GM12878 (cell line): ENCODE results near the gene GABPB2. TPM values are rescaled to one million over a fixed set of nuclear protein-coding genes. Genes with fewer than 3 reads are reported as not detected.

ENCODE experiments used
- ATAC-seq: fragments of 200-7000 bp; cut with Tn5 transposase; 3 replicates; pipeline ENCODE4 v1.9.1; 2020; ENCODE audit warnings: mild to moderate bottlenecking, moderate library complexity
- BruUV-seq: library from RNA; stranded (reverse); fragments of 400-500 nt; replicated peaks from 2 replicates; lab custom pipeline; 2021; lab: Mats Ljungman, UMichigan
- CTCF ChIA-PET: fragments of 300-600 bp; sonication (Branson Sonifier 250); formaldehyde crosslinking; extraction: SDS; loops from one replicate; lab custom pipeline; 2021; ENCODE audit warnings: inconsistent platforms; lab: Yijun Ruan, JAX
- POLR2A ChIA-PET: fragments of 350-600 bp; formaldehyde crosslinking; extraction: SDS; loops from one replicate; lab custom pipeline; 2021; ENCODE audit warnings: inconsistent platforms; lab: Charles Lee
- RAD21 ChIA-PET: fragments of 300-600 bp; sonication (Branson Sonifier 250); formaldehyde crosslinking; loops from one replicate; lab custom pipeline; 2023; ENCODE audit warnings: antibody characterized with exemption; ENCODE audit not compliant: unreplicated experiment; lab: Charles Lee
- SMC1A ChIA-PET: fragments of 300-600 bp; sonication (Branson Sonifier 250); formaldehyde crosslinking; loops from one replicate; lab custom pipeline; 2023; ENCODE audit not compliant: unreplicated experiment, uncharacterized antibody; lab: Charles Lee
- DNase-seq: peaks from one replicate; pipeline ENCODE4 v3.0.0-alpha.2; 2011; ENCODE audit warnings: low read depth, low spot score
- FAIRE-seq: peaks from 3 replicates; lab custom pipeline; 2011; peaks lifted over from hg19 to GRCh38; lab: Jason Lieb, UNC
- H2AFZ ChIP-seq: 2 replicates; pipeline ENCODE4 v1.6.0; 2011; ENCODE audit warnings: low read depth, low read length, control low read depth; ENCODE audit not compliant: control insufficient read depth
- H3K27ac ChIP-seq: 2 replicates; pipeline ENCODE4 v1.5.1; 2011; ENCODE audit warnings: control low read depth; ENCODE audit not compliant: control insufficient read depth, insufficient read depth
- H3K27me3 ChIP-seq, 2 experiments: replicated peaks in 1 of 2; 2 replicates each; pipeline versions ENCODE4 v1.6.0 to v1.6.1; 2011; ENCODE audit warnings: low read length in 1 of 2; ENCODE audit not compliant: control insufficient read depth in 2 of 2, insufficient read depth in 2 of 2
- H3K36me3 ChIP-seq, 2 experiments: 2 replicates each; pipeline ENCODE4 v1.5.1; 2011; ENCODE audit warnings: low read length in 1 of 2; ENCODE audit not compliant: control insufficient read depth in 2 of 2, insufficient read depth in 2 of 2
- H3K4me1 ChIP-seq: 2 replicates; pipeline ENCODE4 v1.6.1; 2011; ENCODE audit warnings: mild to moderate bottlenecking, low read length, moderate library complexity, mixed read lengths; ENCODE audit not compliant: control insufficient read depth, insufficient read depth
- H3K4me2 ChIP-seq: 2 replicates; pipeline ENCODE4 v1.6.0; 2011; ENCODE audit warnings: control low read depth; ENCODE audit not compliant: control insufficient read depth, insufficient read depth
- H3K4me3 ChIP-seq: fragments of 200-600 bp; sonication (generic); 2 replicates; pipeline ENCODE4 v1.5.1; 2016
- H3K79me2 ChIP-seq: 2 replicates; pipeline ENCODE4 v1.6.0; 2011; ENCODE audit warnings: low read length; ENCODE audit not compliant: control insufficient read depth, insufficient read depth
- H3K9ac ChIP-seq: 2 replicates; pipeline ENCODE4 v1.8.0; 2011; ENCODE audit warnings: low read length, control low read depth, mixed read lengths; ENCODE audit not compliant: control insufficient read depth, insufficient read depth
- H3K9me3 ChIP-seq: replicated peaks from 3 replicates; pipeline ENCODE4 v1.5.1; 2011; ENCODE audit warnings: mild to moderate bottlenecking, low read length; ENCODE audit not compliant: control insufficient read depth, insufficient read depth
- H4K20me1 ChIP-seq: 2 replicates; pipeline ENCODE4 v1.6.0; 2011; ENCODE audit not compliant: control insufficient read depth, insufficient read depth
- BACH1 ChIP-seq: fragments of 450-650 bp; IDR thresholded peaks from 2 replicates; pipeline ENCODE4 v1.6.1; 2017; ENCODE audit warnings: mild to moderate bottlenecking, borderline replicate concordance
- BRCA1 ChIP-seq: IDR thresholded peaks from 2 replicates; pipeline ENCODE4 v1.6.1; 2011; ENCODE audit warnings: low read depth, low read length, improper control_type of control experiment
- FOXM1 ChIP-seq: IDR thresholded peaks from 2 replicates; pipeline ENCODE4 v1.6.1; 2012; ENCODE audit warnings: low read depth, mild to moderate bottlenecking, inconsistent platforms, low read length, moderate library complexity
- PAX8 ChIP-seq: fragments of 450-650 bp; IDR thresholded peaks from 2 replicates; pipeline ENCODE4 v1.6.1; 2017; ENCODE audit warnings: mild to moderate bottlenecking, moderate library complexity
- SREBF1 ChIP-seq: IDR thresholded peaks from 2 replicates; pipeline ENCODE4 v1.6.1; 2012; ENCODE audit warnings: mild to moderate bottlenecking, low read length
- STAT3 ChIP-seq: IDR thresholded peaks from 2 replicates; pipeline ENCODE4 v1.6.1; 2011; ENCODE audit warnings: low read depth, low read length, improper control_type of control experiment
- TAF1 ChIP-seq: IDR thresholded peaks from 2 replicates; pipeline ENCODE4 v1.6.1; 2011; ENCODE audit warnings: mild to moderate bottlenecking, low read depth, low read length, borderline replicate concordance
- ZBTB4 ChIP-seq: fragments of 450-650 bp; formaldehyde crosslinking; IDR thresholded peaks from 2 replicates; pipeline ENCODE4 v1.4.0; 2022; ENCODE audit warnings: mild to moderate bottlenecking, moderate library complexity
- WGBS: methylation state at CpG from one replicate; pipeline ENCODE4 v1.1.6; 2016; ENCODE audit warnings: low lambda C conversion rate; ENCODE audit not compliant: insufficient replicate concordance, insufficient coverage; ENCODE audit errors: missing lambda C conversion rate; 5-methylcytosine and 5-hydroxymethylcytosine counted together
- in situ Hi-C: fragments of 300-500 bp; cut with MboI; formaldehyde crosslinking; loops from 9 replicates; pipeline ENCODE4 v1.14.3; 2018; ENCODE audit warnings: mixed read lengths
- intact Hi-C: fragments of 100-400 bp; cut with micrococcal nuclease; formaldehyde crosslinking; loops from one replicate; pipeline ENCODE4 v1.14.2; 2022; ENCODE audit not compliant: unreplicated experiment
- polyA plus RNA-seq, 11 experiments: library from polyadenylated mRNA; depleted of rRNA in 4 of 11; unstranded in 6 of 11; stranded (reverse) in 5 of 11; fragments of >200 nt; fragmentation: Nextera tagmentation in 4 of 11; fragmentation: Illumina TruSeq in 1 of 11; extraction: Ambion mirVana in 4 of 11; extraction: Trizol in 1 of 11; gene quantifications; 1 replicate in 1 of 11; 2 replicates in 10 of 11; pipeline versions ENCODE4 v1.2.1 to v1.2.3, GENCODE V29; 2011 to 2016; ENCODE audit warnings: inconsistent platforms in 2 of 11, missing spikeins in 2 of 11, low read depth in 1 of 11
- total RNA-seq, 4 experiments: library from RNA; depleted of rRNA in 3 of 4; stranded (reverse); fragments of >200 nt in 3 of 4; fragmentation: Illumina TruSeq in 1 of 4; extraction: Trizol in 1 of 4; gene quantifications; 2 replicates each; pipeline versions ENCODE4 v1.2.1 to v1.2.3, GENCODE V29; 2013 to 2021
- TF ChIP-seq, protein P1 (sequence below): fragments of 450-650 bp; formaldehyde crosslinking; IDR thresholded peaks from 2 replicates; pipeline ENCODE4 v1.5.0; 2022; ENCODE audit warnings: mild to moderate bottlenecking, missing genetic modification characterization

Gene GABPB2
- total and polyA plus RNA-seq, 10 of the 15 experiments (the other 5 are each of a cell fraction or from before 2014, with no cell fraction given) = 2.3 to 10.5 (median 6.9) TPM

- H3K9ac ChIP-seq = no peak overlapping the region
- no peaks in the 10 kb centered on the region for H3K4me1 ChIP-seq
- no peak overlapping the region for H3K27ac ChIP-seq
- H3K4me3 ChIP-seq = no peak overlapping the region
- ChIA-PET SMC1A (no interaction called here), CTCF (interaction anchor here (0.6 to 1.1 kb wide), 3 partner anchors 11 to 28 kb away, joined by 3 to 5 read pairs (median 3); partner anchors contain the start of gene MINDY1), RAD21 (no interaction called here), POLR2A (interaction anchor here (0.5 kb wide), 1 partner anchor 149 kb away, joined by 4 read pairs; no protein-coding TSS in a partner anchor)
- 94% methylated on average over 3 of the region's 3 CpGs for whole genome bisulfite sequencing
- no peaks in the 10 kb centered on the region for H4K20me1 ChIP-seq
- no peaks in the 10 kb centered on the region for H3K9me3 ChIP-seq
- no peak for FAIRE-seq
- H3K27me3 ChIP-seq = no peaks in the 10 kb centered on the region
- no peak for DNase-seq
- H3K79me2 ChIP-seq = no peaks in the 10 kb centered on the region
- H3K36me3 ChIP-seq = peaks cover 2% of the 10 kb centered on the region in 2 experiments; a peak in 2 of 4 replicates
- H3K4me2 ChIP-seq = no peak overlapping the region
- in situ Hi-C loops (no loop called here), intact Hi-C loops (no loop called here)
- TF ChIP-seq FOXM1 (no peak), ZBTB4 (no peak), TAF1 (no peak)
- BruUV-seq = no TSS peak
- no peak for ATAC-seq
- H2AFZ ChIP-seq = no peak overlapping the region
Observed at GRCh38 chr1:151035167-151035566, 35.4 kb upstream of the GABPB2 start.

GRCh38 chr1:151036356-151036755, 34.2 kb upstream of the GABPB2 start, which contains the start of gene BNIPL:
Gene BNIPL (plus strand): TSS chr1:151036586. CDS start chr1:151036726, 140 bp downstream.
- H3K4me3 ChIP-seq = no peak within 1 kb of the TSS
- ChIA-PET RAD21 (no interaction called here), SMC1A (no interaction called here), CTCF (interaction anchor here (2.2 kb wide), 1 partner anchor 11 kb away, joined by 11 read pairs; no protein-coding TSS in a partner anchor), POLR2A (no interaction called here)
- WGBS = 43% methylated on average over 2 of the region's 2 CpGs
- H3K4me1 ChIP-seq = no peaks in the 10 kb centered on the region
- H3K79me2 ChIP-seq = no peaks in the 10 kb centered on the region
- BruUV-seq = no TSS peak
- no peak within 1 kb of the TSS for H2AFZ ChIP-seq
- no peak within 1 kb of the TSS for H3K9ac ChIP-seq
- no peaks in the 10 kb centered on the region for H3K9me3 ChIP-seq
- in situ Hi-C loops = no loop called here
- peaks cover 2% of the 10 kb centered on the region in 2 experiments; a peak in 2 of 4 replicates for H3K36me3 ChIP-seq
- H3K4me2 ChIP-seq = no peak within 1 kb of the TSS
- ATAC-seq (no peak), DNase-seq (no peak), FAIRE-seq (no peak)
- H3K27me3 ChIP-seq = no peaks in the 10 kb centered on the region
- intact Hi-C loops = no loop called here
- no peaks in the 10 kb centered on the region for H4K20me1 ChIP-seq
- H3K27ac ChIP-seq = no peak within 1 kb of the TSS
- no peak for TF ChIP-seq SREBF1
- no peak for TF ChIP-seq BRCA1
- no peak for TF ChIP-seq STAT3
- no peak for TF ChIP-seq PAX8
- no peak for TF ChIP-seq BACH1
- TF ChIP-seq, protein P1, sequence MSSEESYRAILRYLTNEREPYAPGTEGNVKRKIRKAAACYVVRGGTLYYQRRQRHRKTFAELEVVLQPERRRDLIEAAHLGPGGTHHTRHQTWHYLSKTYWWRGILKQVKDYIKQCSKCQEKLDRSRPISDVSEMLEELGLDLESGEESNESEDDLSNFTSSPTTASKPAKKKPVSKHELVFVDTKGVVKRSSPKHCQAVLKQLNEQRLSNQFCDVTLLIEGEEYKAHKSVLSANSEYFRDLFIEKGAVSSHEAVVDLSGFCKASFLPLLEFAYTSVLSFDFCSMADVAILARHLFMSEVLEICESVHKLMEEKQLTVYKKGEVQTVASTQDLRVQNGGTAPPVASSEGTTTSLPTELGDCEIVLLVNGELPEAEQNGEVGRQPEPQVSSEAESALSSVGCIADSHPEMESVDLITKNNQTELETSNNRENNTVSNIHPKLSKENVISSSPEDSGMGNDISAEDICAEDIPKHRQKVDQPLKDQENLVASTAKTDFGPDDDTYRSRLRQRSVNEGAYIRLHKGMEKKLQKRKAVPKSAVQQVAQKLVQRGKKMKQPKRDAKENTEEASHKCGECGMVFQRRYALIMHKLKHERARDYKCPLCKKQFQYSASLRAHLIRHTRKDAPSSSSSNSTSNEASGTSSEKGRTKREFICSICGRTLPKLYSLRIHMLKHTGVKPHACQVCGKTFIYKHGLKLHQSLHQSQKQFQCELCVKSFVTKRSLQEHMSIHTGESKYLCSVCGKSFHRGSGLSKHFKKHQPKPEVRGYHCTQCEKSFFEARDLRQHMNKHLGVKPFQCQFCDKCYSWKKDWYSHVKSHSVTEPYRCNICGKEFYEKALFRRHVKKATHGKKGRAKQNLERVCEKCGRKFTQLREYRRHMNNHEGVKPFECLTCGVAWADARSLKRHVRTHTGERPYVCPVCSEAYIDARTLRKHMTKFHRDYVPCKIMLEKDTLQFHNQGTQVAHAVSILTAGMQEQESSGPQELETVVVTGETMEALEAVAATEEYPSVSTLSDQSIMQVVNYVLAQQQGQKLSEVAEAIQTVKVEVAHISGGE = no peak
